Cardiac muscle cell (in vitro differentiated cells and primary cell): ENCODE data around the gene SPTLC2. TPM values are rescaled to one million over a fixed set of nuclear protein-coding genes. Genes with fewer than 3 reads are reported as not detected.

Experiments used
- DNase-seq, 2 donors: peaks; one replicate each; pipeline versions ENCODE4 v3.0.0 to v3.0.0-alpha.2; 2010 to 2017; ENCODE audit warnings: low read depth in 1 of 2, low spot score in 1 of 2
- H3K27ac ChIP-seq: fragments of 200-600 bp; sonication (generic); 2 replicates; pipeline ENCODE4 v1.5.1; 2016
- H3K27me3 ChIP-seq: fragments of 200-600 bp; sonication (generic); 2 replicates; pipeline ENCODE4 v1.6.0; 2016; ENCODE audit warnings: control low read depth
- H3K36me3 ChIP-seq: fragments of 200-600 bp; sonication (generic); 2 replicates; pipeline ENCODE4 v1.5.1; 2016; ENCODE audit warnings: control low read depth
- H3K4me1 ChIP-seq: fragments of 200-600 bp; sonication (generic); 2 replicates; pipeline ENCODE4 v1.8.1; 2017; ENCODE audit warnings: low read depth, mild to moderate bottlenecking, mixed run types
- H3K4me3 ChIP-seq: fragments of 200-600 bp; sonication (generic); 2 replicates; pipeline ENCODE4 v1.5.1; 2016; ENCODE audit warnings: mild to moderate bottlenecking
- H3K9me3 ChIP-seq: fragments of 200-600 bp; sonication (generic); 2 replicates; pipeline ENCODE4 v1.5.1; 2017; ENCODE audit warnings: low read depth, mild to moderate bottlenecking, control low read depth
- CTCF ChIP-seq: IDR thresholded peaks from 2 replicates; pipeline ENCODE4 v1.5.1; 2012; ENCODE audit warnings: low read depth, mild to moderate bottlenecking, low read length
- polyA plus RNA-seq: library from polyadenylated mRNA; unstranded; fragments of >200 nt; fragmentation: Nextera tagmentation; extraction: Ambion mirVana; gene quantifications from 2 replicates; pipeline ENCODE4 v1.2.1, GENCODE V29; 2016
- total RNA-seq: library from RNA; depleted of rRNA; stranded (reverse); fragments of >200 nt; gene quantifications from 2 replicates; pipeline ENCODE4 v1.2.3, GENCODE V29; 2016

SPTLC2 gene
- total and polyA plus RNA-seq, 2 experiments from 2014 or later: 13.9 to 14.4 TPM

DNA sequence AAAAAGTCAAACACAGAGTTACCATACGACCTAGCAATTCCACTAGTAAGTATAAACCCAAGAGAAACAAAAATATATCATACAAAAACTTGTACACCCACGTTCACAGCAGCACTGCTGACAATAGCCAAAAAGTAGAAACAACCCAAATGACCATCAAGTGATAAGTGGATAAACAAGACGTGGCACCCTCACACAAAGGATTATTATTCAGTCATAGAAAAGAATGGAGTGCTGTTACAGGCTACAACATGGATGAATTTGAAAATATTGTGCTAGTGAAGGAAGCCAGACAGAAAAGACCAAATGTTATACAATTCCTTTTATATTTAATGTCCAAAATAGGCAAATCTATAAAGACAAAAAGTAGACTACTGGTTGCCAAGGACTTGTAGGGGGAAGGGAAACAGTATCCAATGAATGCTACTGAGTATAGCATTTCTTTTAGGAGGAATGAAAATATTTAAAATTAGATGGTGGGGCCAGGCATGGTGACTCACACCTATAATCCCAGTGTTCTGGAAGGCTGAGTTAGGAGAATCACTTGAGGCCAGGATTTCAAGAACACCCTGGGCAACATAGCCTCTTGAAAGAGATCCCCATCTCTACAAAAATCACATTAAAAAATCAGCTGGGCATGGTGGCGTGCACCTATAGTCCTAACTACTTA, 41.9 kb downstream of the SPTLC2 start:
- H3K27ac ChIP-seq: no peak overlapping the region
- peaks cover 2% of the 10 kb centered on the region for H3K36me3 ChIP-seq
- no peaks in the 10 kb centered on the region for H3K4me1 ChIP-seq
- H3K9me3 ChIP-seq: no peaks in the 10 kb centered on the region
- TF ChIP-seq CTCF: no peak
- no peak for DNase-seq
- H3K4me3 ChIP-seq: no peak overlapping the region
- no peaks in the 10 kb centered on the region for H3K27me3 ChIP-seq

- H3K36me3 ChIP-seq: peaks cover 6% of the 10 kb centered on the region
- H3K9me3 ChIP-seq: no peaks in the 10 kb centered on the region
- TF ChIP-seq CTCF: no peak
- no peak overlapping the region for H3K27ac ChIP-seq
- H3K27me3 ChIP-seq: no peaks in the 10 kb centered on the region
- no peak for DNase-seq
- H3K4me1 ChIP-seq: no peaks in the 10 kb centered on the region
- no peak overlapping the region for H3K4me3 ChIP-seq
These were observed 42.5 kb downstream of the SPTLC2 start for GRCh38 chr14:77573964-77574363.

DNA sequence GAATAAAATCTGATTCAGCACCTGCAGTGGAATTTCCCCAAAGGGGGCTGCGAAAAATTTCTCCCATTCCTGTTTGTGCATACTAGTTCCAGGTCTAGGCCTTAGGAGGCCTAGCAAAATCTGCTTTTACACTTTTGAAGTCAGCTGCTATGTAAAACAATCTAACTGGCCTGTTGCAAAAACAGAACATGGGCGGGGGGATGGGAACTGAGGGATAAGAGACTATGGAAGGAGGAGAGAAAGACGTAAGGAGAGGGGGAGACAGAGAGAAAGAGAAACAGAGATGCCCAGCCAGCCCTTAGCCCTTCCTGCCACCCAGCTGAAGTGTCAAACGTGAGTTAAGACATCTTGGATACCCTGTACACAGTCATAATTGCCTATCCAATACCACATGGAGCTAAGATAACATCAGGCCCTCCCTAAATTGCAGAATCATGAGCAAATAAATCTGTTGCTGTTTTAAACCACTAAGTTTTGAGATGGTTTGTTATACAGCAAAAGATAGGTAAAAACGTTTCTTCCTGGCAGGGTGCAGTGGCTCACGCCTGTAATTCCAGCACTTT, 45.6 kb downstream of the SPTLC2 start:
- no peaks in the 10 kb centered on the region for H3K27me3 ChIP-seq
- H3K4me3 ChIP-seq: no peak overlapping the region
- no peak overlapping the region for H3K27ac ChIP-seq
- H3K36me3 ChIP-seq: peaks cover 12% of the 10 kb centered on the region
- H3K9me3 ChIP-seq: no peaks in the 10 kb centered on the region
- peak in 1 of 2 donors; percentile 48 for DNase-seq
- no peak for TF ChIP-seq CTCF
- H3K4me1 ChIP-seq: no peaks in the 10 kb centered on the region

DNA sequence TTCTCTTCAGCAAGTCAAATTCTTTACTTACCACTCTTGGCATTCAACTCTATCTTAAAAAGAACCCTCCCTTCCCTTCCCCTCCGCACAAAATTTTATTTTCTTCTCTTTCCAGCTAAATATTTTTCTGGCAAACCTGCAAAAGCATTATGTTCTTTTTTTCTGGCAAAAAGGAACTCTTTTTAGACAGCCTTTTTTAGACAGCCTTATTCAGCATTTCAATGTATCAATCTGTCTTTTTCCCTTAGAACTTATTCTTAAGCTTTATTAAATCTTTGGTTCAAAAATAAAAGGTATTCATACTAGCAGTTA, 50.5 kb downstream of the SPTLC2 start:
- Histone ChIP-seq H3K4me3 (no peak overlapping the region), H3K9me3 (no peaks in the 10 kb centered on the region), H3K27me3 (no peaks in the 10 kb centered on the region), H3K27ac (no peak overlapping the region), H3K36me3 (peaks cover 14% of the 10 kb centered on the region), H3K4me1 (no peaks in the 10 kb centered on the region)
- no peak for DNase-seq
- TF ChIP-seq CTCF: no peak

DNA sequence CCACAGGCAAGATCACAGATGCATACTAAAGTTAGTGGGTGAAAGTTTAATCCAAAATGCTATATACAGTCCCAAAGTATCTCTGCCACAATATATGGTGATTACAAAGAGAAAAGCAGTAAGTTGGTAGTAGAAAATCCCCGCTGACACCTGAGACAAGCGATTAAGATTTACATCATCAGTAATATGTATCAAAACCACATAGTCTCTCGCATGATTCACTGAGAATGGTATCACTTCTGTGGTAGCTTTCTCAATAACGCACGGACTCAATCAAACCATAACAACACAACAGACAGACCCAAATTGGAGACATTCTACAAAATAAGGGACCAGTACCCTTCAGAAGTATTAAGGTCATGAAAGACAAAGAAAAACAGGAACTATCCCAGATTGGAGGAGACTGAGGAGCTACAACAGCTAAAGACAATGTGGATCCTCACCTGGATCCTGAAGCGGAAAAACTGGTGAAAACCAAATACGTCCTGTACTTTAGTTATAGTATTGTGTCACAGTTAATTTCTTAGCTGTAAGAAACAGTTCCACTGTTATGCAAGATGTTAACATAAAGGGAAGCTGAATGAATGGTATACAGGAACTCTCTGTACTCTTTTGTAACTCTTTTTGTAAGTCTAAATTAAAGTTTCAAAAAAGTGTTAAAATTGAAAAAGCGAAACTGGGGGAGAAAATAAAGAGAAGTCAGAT, 51.0 kb downstream of the SPTLC2 start:
- H3K9me3 ChIP-seq: no peaks in the 10 kb centered on the region
- no peak for TF ChIP-seq CTCF
- H3K27ac ChIP-seq: no peak overlapping the region
- no peak overlapping the region for H3K4me3 ChIP-seq
- H3K27me3 ChIP-seq: no peaks in the 10 kb centered on the region
- peaks cover 14% of the 10 kb centered on the region for H3K36me3 ChIP-seq
- DNase-seq: peak in 1 of 2 donors; percentile 16
- H3K4me1 ChIP-seq: no peaks in the 10 kb centered on the region
